HG02759 (cell line): Measurements from ENCODE around the gene IQSEC3.

ENCODE experiments used
- ATAC-seq: cut with Tn5 transposase; IDR thresholded peaks from one replicate; pipeline ENCODE4 v1.9.1; 2021; ENCODE audit warnings: mild to moderate bottlenecking, moderate library complexity; ENCODE audit not compliant: unreplicated experiment

Gene IQSEC3

GRCh38 chr12:195951-196350 is 129.4 kb downstream of the IQSEC3 start:
- no peak for ATAC-seq

DNA sequence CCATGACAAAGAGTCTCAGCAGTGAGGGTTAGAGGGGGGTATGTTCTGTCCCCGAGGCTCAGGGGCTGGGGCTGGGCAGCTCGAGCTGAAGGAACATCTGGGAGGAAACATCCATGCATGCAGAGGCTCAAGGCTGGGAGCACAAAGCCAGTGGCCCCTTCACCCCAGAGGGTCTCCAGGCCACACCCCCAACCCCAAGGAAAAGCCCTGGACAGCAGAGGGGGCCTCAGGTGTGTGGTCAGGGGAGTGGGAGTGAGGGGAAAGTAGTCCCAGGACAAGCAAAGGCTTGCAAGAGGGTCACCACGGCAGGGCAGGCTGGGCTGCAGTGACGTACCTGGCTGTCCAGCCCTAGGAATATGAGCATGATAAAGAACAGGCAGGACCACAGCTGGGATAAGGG is 129.9 kb downstream of the IQSEC3 start:
- ATAC-seq = no peak

DNA sequence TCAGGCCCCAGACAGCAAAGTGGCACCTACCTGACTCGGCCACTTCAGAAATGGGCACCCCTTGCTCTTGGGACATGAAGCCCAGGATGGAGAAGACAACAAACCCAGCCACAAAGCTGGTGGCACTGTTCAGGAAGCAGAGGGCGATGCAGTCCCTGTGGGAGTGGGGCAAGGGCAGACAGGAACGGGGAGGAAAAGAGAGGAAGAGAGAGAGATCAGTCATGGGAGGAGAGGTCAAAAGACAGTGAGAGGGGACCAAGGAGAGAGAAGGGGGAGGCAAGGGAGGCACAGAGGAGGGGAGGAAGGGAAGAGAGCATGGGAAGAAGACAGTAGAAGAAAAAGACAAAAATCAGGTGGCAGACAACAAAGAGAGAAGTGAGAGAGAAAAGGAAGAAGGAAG is 130.8 kb downstream of the IQSEC3 start:
- no peak for ATAC-seq

- ATAC-seq = no peak
Observed at GRCh38 chr12:197911-198695, 131.5 kb downstream of the IQSEC3 start.

GRCh38 chr12:198705-199104 is 132.1 kb downstream of the IQSEC3 start:
- no peak for ATAC-seq

GRCh38 chr12:201361-201760 is 134.8 kb downstream of the IQSEC3 start:
- ATAC-seq = no peak

DNA sequence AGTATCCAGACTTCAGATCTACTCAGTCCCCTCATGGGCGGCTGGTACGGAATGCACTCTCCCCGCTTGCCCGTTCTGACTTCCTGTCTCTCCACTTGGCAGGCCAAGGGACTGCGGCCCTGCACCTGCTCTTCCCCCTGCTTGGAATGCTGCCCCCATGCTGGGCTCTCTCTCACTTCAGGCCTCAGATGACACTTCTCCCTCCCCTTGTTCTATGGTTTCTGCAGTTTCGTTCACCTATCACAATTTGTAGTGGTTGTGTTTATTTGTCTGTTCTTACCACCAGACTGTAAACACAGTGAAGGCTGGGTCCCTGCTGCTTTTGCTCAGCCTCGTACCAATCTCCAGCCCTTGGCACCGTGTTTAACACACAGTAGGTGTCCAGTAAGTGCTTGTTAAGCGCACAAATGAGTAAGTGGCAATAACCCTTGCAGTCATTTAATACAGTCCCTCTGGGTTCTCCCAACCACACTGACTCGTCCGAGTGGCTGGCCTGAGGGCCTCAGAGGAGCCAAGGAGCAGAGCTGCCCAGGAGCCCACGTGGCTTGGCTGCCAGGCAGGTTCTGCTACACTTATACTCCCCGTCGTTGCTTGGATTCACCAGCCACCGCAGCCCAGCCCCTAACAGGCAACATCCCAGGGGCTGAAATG is 135.6 kb downstream of the IQSEC3 start:
- ATAC-seq = no peak

- no peak for ATAC-seq
Observed at GRCh38 chr12:203074-203461, 136.5 kb downstream of the IQSEC3 start.

GRCh38 chr12:203462-204260 is 137.1 kb downstream of the IQSEC3 start:
- no peak for ATAC-seq

DNA sequence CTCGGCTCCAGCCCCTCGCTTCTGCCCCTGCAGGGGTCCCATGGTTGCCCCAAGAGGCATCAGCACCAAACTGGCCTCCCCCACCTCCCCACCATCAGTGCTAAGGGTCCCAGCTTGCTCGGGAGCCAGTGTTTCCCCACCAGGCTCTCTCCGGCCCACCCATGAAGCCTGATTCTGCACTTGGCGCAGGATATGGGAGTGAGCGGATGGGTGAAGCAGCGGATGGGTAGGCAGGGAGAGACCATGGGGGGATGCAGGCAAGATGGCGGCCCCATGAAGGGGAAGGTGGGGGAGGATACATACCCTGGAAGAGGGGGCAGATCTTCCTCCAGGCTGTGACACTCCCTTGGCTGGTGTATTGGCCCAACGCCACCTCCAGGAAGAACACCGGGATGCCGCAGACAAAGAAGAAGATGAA is 137.7 kb downstream of the IQSEC3 start:
- ATAC-seq = no peak

DNA sequence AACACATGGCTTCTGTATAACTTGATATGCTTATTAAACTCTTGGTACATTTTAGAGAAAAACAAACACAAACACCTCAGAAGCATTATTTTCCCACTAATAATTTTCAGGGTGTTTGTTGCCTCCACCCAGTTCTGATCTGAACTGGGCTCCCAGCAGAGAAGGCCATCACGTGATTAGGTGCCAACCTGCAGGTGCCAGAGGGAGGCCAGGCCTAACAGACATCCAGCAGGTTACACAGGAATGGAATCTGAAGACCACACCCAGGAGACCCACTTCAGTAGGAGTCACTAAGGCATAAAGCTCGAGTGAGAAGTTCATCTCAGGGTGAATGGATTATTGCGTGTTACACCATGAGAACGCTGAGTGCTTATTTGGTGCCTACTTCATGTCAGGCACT is 138.5 kb downstream of the IQSEC3 start:
- no peak for ATAC-seq

- ATAC-seq = no peak
Observed at GRCh38 chr12:206746-207440, 140.3 kb downstream of the IQSEC3 start.

- ATAC-seq = no peak
Observed at GRCh38 chr12:207804-208203, 141.2 kb downstream of the IQSEC3 start.

GRCh38 chr12:208813-209212 is 142.2 kb downstream of the IQSEC3 start:
- no peak for ATAC-seq

DNA sequence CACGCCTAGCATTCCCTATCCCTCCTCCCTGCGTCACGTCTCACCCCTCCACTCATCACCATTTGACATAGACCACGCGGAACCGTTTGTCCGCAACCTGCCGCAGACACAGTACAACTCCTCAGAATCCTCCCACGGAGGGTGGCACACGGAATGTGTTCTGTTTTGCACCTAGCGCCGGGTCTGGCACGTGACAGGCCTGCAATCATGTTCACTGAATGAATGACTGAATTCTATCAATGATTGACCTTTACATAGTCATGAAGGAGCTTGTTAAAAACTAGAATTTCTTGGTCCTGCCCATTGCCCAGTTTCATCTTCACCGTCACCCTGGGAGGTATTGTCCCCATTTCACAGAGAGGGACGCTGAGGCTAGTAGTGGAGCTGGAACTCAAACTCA is 142.7 kb downstream of the IQSEC3 start:
- no peak for ATAC-seq

DNA sequence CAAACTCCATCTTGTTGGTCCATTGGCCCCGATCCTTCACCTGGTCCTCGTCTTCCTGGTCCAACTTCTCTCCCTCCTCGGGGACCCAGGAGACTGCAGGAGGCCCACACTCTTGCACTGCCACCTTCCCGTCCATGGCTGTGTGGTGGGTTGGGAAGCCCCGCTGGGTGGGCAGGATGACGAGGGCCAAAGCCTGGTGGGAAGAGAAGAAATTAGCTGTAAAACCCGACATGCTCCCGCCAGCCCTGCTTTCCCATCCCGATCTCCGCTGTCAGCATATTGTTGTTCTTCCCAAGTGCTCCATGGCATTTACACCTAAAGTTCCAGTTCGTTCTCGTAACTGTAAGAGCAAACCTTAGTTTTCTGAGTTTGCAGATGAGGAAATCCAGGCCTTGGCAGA is 143.3 kb downstream of the IQSEC3 start:
- no peak for ATAC-seq

- ATAC-seq = no peak
Observed at GRCh38 chr12:210277-211141, 143.9 kb downstream of the IQSEC3 start.

DNA sequence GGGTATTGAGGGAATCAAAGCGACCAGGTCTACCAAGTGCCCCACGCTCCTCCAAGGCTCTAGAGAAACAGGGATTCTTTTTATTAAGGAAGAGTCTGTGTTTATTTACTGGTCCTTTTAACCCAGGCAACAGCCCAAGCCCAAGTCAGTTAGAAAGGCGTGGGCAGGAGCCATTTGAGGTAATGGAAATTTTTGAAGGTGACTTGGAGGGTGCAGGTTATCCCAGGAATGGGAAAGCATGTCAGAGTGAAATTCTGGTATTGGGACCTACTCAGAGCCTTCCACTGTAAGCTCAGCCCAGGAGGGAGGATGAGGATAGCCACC is 144.5 kb downstream of the IQSEC3 start:
- ATAC-seq = no peak

- no peak for ATAC-seq
Observed at GRCh38 chr12:211639-212414, 145.3 kb downstream of the IQSEC3 start.

GRCh38 chr12:212415-212714 is 145.8 kb downstream of the IQSEC3 start:
- ATAC-seq = no peak
